HG03196 (cell line): Measurements from ENCODE around the gene MDM2.
"Not testable (repeated sequence)": the region's sequence is repeated elsewhere in the genome, so short reads cannot be mapped to it uniquely, and the experiment has no call there.

Experiments used
- ATAC-seq: cut with Tn5 transposase; IDR thresholded peaks from one replicate; pipeline ENCODE4 v1.9.1; 2021; ENCODE audit not compliant: unreplicated experiment

The MDM2 gene

DNA sequence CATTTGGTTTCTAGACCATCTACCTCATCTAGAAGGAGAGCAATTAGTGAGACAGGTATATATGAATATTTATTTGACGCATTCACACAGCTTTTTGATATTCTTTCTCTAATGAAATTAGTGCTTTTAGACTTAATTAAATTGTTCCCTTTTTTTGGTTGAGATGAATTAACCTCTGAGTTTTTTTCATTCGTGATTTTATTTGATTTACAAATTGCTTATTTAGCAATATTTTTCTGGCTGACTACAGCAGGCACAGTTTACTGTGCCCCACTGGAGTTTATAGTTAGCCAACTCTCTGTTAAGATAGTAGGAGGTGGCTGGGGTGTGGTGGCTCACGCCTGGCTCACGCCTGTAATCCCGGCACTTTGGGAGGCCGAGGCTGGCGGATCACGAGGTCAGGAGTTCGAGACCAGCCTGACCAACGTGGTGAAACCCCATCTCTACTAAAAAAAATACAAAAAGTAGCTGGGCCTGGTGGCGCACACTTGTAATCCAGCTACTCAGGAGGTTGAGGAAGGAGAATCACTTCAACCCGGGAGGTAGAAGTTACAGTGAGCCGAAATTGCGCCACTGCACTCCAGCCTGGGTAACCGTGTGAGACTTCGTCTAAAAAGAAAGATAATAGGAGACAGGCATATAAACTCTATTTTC lies 16.7 kb downstream of the MDM2 start:
- ATAC-seq, result no peak

DNA sequence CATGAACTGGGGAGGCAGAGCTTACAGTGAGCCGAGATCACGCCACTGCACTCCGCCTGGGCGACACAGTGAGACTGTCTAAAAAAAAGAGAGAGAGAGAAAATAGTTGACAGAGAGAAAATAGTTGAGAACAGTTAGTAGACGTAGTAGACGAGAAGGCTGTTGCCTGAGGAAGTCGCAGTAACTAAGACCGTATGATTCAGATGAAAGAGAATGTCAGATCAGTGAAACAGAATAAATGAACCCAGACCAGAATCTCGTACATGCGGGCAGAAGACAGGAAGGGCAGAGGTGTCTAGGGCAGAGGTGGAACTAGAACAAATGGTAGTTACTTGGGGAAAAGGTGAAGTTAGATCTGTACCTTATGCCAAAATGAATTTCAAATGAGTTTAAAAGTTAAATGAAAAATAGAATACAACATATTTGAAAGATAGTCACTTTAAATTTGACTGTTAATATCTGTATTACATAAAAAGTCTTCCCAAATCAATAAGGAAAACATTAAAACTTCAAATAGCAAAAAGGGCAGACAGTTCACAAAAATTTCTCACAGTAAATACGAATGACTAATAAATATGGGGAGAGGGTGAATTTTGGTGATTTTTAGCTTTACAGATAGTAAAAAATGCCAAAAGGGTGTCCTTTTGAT lies 17.7 kb downstream of the MDM2 start:
- no peak for ATAC-seq

GRCh38 chr12:68827895-68828671 lies 20.1 kb downstream of the MDM2 start:
- ATAC-seq, result no peak

DNA sequence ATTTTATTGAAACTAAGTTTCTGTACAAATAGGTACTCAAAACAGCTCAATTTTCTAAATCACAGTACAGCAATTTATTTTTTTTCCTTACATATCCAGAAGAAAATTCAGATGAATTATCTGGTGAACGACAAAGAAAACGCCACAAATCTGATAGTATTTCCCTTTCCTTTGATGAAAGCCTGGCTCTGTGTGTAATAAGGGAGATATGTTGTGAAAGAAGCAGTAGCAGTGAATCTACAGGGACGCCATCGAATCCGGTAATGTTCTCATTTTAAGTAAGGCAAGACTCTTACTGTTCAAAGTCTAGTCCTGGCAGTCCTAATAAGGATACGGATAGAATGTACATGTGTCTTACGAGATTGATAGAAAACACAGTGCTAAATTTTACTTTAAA lies 20.7 kb downstream of the MDM2 start:
- no peak for ATAC-seq

GRCh38 chr12:68831272-68831671 lies 23.3 kb downstream of the MDM2 start:
- ATAC-seq, result no peak

GRCh38 chr12:68831751-68832503 lies 23.9 kb downstream of the MDM2 start:
- ATAC-seq, result no peak

DNA sequence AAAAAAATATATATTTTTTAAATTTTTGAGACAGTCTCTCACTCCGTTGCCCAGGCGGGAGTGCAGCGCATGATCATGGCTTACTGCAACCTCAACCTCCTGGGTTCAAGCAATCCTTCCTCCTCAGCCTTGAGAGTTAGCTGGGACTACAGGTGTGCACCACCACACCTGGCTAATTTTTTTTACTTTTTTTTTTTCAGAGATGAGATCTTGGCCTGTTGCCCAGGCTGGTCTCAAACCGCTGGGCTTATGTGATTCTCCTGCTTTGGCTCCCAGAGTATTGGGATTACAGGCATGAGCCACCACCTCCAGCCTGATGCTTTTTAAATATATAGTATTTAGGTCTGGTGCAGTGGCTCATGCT lies 24.5 kb downstream of the MDM2 start:
- ATAC-seq, result no peak

DNA sequence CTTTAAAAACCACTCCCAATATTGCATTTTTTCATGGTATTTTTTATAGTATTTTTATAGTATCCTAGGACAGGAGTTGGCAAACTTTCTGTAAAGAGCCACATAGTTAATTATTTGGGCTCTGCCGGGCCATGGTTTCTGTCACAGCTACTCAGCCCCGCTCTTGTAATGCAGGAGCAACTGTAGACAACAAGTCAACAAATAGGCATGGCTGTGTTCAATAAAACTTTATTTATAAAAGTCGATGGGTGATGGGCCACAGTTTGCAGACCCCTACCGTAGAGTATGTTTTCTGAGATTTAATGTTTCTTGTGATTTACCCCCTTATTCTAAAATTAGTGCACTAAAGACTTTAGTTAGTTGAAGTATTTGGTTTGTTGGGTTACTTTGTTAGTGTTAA lies 25.5 kb downstream of the MDM2 start:
- no peak for ATAC-seq

DNA sequence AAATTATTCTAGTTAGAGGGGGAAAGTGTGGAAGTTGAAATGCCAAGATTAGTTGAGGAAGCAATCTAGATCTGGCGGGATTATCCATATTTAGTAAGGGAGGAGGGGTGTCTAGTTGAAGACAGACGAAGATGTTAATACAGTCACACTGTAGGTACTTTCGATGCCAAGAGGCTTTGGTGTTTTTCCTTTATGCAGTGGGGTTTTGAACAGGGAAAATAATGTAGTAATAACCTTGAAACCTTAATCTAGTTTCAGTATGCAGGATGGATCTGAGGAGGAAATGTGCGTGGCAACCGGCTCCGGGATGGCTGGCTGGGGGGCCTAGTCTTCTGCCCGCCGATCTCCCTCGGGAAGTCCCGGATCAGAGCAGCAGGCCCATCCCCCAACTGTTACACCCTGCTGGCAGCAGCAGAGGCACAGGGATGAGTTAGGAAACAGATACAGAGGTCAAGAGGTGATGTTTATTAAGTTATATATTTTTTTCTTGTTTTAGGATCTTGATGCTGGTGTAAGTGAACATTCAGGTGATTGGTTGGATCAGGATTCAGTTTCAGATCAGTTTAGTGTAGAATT lies 27.4 kb downstream of the MDM2 start:
- ATAC-seq, result no peak

DNA sequence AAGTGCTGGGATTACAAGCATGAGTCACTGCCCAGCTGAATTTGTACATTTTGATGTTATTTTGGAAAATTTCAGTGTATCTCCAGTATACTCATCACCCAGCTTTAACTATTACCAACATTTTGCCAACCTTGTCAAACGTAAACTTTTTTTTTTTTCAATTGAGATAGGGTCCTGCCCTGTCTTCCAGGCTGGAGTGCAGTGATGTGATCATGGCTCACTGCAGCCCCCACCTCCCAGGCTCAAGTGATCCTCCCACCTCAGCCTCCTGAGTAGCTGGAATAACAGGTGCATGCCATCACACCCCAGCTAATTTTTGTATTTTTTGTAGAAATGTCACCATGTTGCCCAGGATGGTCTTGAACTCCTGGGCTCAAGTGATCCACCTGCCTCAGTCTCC lies 29.2 kb downstream of the MDM2 start:
- ATAC-seq, result no peak

DNA sequence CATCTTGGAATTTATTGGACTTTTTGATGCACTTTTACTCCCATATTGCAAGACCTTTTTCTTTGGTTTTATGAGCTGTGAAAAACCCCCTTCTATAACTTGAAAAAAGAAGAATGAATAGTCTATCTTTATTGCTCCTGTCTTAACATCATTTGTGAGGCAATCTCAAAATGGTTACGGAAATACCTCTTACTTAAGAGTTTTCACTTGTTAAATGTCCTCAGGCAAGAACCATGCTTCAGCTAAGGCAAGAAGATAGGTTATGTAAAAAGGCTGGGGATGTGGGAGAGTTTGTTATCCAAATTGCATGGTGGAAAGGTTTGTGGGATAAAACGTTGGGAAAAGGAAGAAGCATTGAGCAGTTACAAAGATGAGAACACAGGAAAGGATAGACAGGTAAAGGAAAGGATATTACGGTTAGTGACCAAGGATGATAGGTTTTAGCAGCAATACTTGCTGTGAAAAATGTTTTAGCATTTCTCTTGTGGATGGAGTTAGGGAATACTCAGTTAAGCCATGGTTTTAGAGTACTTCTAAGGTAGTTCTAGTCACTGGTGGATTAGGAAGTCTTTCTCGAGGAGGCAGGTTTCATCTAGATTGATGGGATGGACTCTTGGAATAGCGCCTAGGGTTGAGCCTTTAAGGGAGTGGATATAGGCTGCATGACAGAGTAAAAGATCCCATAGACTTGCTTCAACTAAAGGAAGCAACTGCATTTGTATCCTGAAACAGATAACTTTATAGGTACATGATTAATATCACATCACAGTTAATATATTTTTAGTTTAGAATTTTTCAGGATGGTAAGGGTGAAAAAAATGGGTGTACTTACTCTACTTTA lies 30.3 kb downstream of the MDM2 start:
- ATAC-seq, result no peak

DNA sequence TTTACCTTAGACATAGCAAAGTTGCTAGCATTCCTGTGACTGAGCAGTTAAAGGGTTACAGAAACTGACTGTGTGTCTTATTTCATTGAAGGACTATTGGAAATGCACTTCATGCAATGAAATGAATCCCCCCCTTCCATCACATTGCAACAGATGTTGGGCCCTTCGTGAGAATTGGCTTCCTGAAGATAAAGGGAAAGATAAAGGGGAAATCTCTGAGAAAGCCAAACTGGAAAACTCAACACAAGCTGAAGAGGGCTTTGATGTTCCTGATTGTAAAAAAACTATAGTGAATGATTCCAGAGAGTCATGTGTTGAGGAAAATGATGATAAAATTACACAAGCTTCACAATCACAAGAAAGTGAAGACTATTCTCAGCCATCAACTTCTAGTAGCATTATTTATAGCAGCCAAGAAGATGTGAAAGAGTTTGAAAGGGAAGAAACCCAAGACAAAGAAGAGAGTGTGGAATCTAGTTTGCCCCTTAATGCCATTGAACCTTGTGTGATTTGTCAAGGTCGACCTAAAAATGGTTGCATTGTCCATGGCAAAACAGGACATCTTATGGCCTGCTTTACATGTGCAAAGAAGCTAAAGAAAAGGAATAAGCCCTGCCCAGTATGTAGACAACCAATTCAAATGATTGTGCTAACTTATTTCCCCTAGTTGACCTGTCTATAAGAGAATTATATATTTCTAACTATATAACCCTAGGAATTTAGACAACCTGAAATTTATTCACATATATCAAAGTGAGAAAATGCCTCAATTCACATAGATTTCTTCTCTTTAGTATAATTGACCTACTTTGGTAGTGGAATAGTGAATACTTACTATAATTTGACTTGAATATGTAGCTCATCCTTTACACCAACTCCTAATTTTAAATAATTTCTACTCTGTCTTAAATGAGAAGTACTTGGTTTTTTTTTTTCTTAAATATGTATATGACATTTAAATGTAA lies 31.5 kb downstream of the MDM2 start:
- no peak for ATAC-seq

- ATAC-seq, result not testable (repeated sequence)
These were observed 33.2 kb downstream of the MDM2 start for GRCh38 chr12:68841175-68841574.

GRCh38 chr12:68841717-68842116 lies 33.7 kb downstream of the MDM2 start:
- ATAC-seq, result no peak

- no peak for ATAC-seq
These were observed 34.1 kb downstream of the MDM2 start for GRCh38 chr12:68842123-68842522.

DNA sequence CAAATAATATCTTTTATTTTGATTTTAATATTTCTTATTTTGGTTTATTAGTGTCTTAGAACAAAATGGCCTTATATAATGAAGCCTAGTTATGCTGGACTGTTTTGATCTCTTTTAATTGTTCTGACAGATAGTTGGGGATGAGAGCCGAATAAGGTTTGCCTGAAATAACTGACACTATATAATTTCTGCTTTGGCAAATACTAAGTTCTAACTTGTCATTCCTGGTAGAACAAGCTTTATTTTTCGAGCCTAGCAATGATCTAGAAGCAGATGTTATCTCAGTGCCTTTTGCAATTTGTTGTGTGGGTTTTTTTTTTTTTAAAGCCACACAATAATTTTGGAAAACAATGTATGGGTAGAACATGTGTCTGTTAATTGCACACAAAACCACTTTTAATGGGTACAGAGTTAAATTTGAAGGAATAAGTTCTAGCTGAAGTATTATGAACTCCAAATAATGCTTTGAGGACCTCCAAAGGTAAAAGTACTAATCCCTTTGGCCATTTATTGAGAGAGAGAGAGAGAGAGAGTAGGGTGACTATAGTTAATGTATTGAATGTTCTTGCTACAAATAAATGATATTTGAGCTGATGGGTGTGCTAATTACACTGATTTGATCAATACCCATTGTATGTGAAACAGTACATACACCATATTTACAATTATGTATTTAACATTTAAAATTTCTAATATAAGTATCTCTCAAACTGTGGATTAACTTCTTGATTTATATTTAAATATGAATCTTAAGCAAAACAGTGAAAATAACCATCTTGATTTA lies 35.0 kb downstream of the MDM2 start:
- no peak for ATAC-seq

DNA sequence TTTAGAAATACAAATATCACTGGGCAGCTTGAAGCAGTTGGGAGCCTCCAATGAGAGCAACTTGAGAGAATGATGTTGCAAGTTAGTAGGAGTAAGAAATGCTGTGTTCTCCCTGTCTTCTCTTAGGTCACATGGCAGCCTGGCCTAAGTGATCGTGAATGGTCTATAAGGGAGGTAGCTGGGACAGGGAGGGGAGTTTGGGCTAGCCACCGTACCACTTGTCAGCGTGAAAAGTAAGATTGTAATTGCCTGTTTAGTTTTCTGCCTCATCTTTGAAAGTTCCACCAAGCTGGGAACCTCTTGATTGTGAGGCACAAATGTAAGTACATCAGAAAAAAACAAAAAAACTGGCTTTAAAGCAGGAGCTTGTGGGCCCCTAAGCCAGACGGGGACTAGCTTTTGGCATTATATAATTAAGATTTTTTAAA lies 36.4 kb downstream of the MDM2 start:
- no peak for ATAC-seq
